ENCODE results near the gene C10orf105.

DNA sequence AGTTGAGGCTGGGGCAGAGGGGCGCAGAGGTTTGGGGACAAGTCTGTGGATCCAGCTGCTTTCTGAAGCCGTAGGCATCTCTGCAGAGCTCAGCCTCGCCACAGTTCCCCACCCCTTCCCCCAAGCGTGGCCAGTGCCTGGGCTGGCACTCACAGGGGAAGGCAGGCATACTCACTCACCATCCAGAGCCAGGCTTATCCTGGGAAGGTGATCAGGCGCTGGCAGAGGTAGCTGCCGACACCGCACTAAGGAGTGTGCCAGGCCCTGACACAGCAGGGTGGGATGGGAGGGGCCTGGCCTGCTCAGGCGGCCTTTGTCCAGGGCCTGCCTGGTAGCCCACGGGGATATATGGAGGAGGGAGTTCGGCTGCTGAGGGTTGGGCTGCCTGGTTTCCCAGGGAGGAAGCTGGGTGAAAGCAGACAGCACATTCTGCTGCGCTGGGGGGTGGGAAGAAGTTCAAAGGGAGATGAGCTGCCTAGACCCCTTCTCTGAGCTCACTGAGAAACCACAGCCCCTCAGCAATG is 37.9 kb upstream of the C10orf105 start:
- TF ChIP-seq GATA2 (IDR thresholded peaks at IDR 0.05; ENCODE audit: low read depth, low read length): no peak
- no peak for TF ChIP-seq GATA3 (IDR thresholded peaks at IDR 0.05; ENCODE audit: low read depth, low read length)
